ENCODE measurements around the gene RAB25. TPM values are rescaled to one million over a fixed set of nuclear protein-coding genes. Genes with fewer than 3 reads are reported as not detected.

RAB25 gene
- polyA plus RNA-seq, 2 of the 4 experiments (the other 2 are of a cell fraction), result not detected

GRCh38 chr1:156050376-156050775 lies 10.6 kb upstream of the RAB25 start:
- TF ChIP-seq MAFK (IDR thresholded peaks at IDR 0.05; ENCODE audit: partially characterized antibody), result no peak
- TF ChIP-seq CBX2 (IDR thresholded peaks at IDR 0.05; ENCODE audit: borderline replicate concordance, low read depth), result no peak
- no peak for TF ChIP-seq PHF8 (IDR thresholded peaks at IDR 0.05; ENCODE audit: borderline replicate concordance, low read depth)
- TF ChIP-seq POLR2A (IDR thresholded peaks at IDR 0.05; ENCODE audit: low read length), result no peak
- TF ChIP-seq PBX3 (IDR thresholded peaks at IDR 0.05), result no peak
- TF ChIP-seq KDM5A (IDR thresholded peaks at IDR 0.05), result no peak
- TF ChIP-seq RFX5 (IDR thresholded peaks at IDR 0.05), result no peak
- no peak overlapping the region for H3K4me3 ChIP-seq
- no peak for FAIRE-seq
- H3K9me3 ChIP-seq, result no peaks in the 10 kb centered on the region
- no peak overlapping the region for H3K4me2 ChIP-seq
- ATAC-seq, result no peak
- peaks cover 3% of the 10 kb centered on the region; the same call in 1 of the 3 replicates for H3K4me1 ChIP-seq
- POLR2A ChIA-PET, result no interaction called here
- 92% methylated on average over 3 of the region's 4 CpGs for WGBS (ENCODE audit: missing lambda C conversion rate)
- CTCF ChIA-PET, result interaction anchor here (1.1 to 2.9 kb wide), 6 partner anchors 14 to 96 kb away, joined by 3 to 10 read pairs (median 3); partner anchors contain the start of gene SSR2
- no peak for DNase-seq (ENCODE audit: low read depth in 1 of 2, low spot score in 1 of 2)
- no peak overlapping the region for H3K27ac ChIP-seq

GRCh38 chr1:156051011-156051725 lies 9.8 kb upstream of the RAB25 start:
- WGBS (ENCODE audit: missing lambda C conversion rate), result 94% methylated on average over 5 of the region's 7 CpGs
- Histone ChIP-seq H3K4me3 (no peak overlapping the region), H3K4me2 (no peak overlapping the region), H3K27ac (no peak overlapping the region), H3K9me3 (no peaks in the 10 kb centered on the region), H3K4me1 (peaks cover 10% of the 10 kb centered on the region; the same call in 2 of the 3 replicates)
- no peak for TF ChIP-seq CHD4 (IDR thresholded peaks at IDR 0.05; ENCODE audit: borderline replicate concordance)
- TF ChIP-seq CTCF (IDR thresholded peaks at IDR 0.05), result no peak
- no peak for TF ChIP-seq POLR2A (IDR thresholded peaks at IDR 0.05; ENCODE audit: low read length)
- TF ChIP-seq FOSL2 (IDR thresholded peaks at IDR 0.05), result no peak
- no peak for TF ChIP-seq FOSL2 (CRISPR knock-in tag; IDR thresholded peaks at IDR 0.05)
- no peak for TF ChIP-seq MAFK (IDR thresholded peaks at IDR 0.05; ENCODE audit: partially characterized antibody)
- TF ChIP-seq ESRRA (IDR thresholded peaks at IDR 0.05; ENCODE audit: borderline replicate concordance, low read length), result no peak
- no peak for TF ChIP-seq POLR2AphosphoS2 (conservative IDR thresholded peaks at IDR 0.05; ENCODE audit: low read length)
- TF ChIP-seq HMGXB4 (CRISPR knock-in tag; IDR thresholded peaks at IDR 0.05; ENCODE audit: borderline replicate concordance), result no peak
- no peak for TF ChIP-seq RNF2 (IDR thresholded peaks at IDR 0.05; ENCODE audit: borderline replicate concordance, low read depth)
- no peak for TF ChIP-seq NPAS2 (CRISPR knock-in tag; IDR thresholded peaks at IDR 0.05; ENCODE audit: borderline replicate concordance)
- TF ChIP-seq CEBPB (IDR thresholded peaks at IDR 0.05), result no peak
- no peak for TF ChIP-seq NFE2L2 (conservative IDR thresholded peaks at IDR 0.05; ENCODE audit: low read length)
- ChIA-PET CTCF (interaction anchor here (1.1 to 3.1 kb wide), 8 partner anchors 9 to 113 kb away, joined by 3 to 20 read pairs (median 4); no protein-coding TSS in a partner anchor), POLR2A (no interaction called here)
- no peak for FAIRE-seq
- no peak for DNase-seq (ENCODE audit: low read depth in 1 of 2, low spot score in 1 of 2)
- ATAC-seq, result no peak
